Neural cell (in vitro differentiated cells): ENCODE measurements around the gene ZBTB40. TPM values are rescaled to one million over a fixed set of nuclear protein-coding genes. Genes with fewer than 3 reads are reported as not detected.

Experiments
- H2AFZ ChIP-seq: fragments of 200-600, 300-800 bp; sonication (generic), shearing (Covaris generic); 2 replicates; pipeline ENCODE4 v1.6.0; 2014; ENCODE audit warnings: low read depth, mild to moderate bottlenecking, antibody characterized with exemption, low read length, moderate library complexity
- H3F3A ChIP-seq: fragments of 200-600 bp; shearing (Covaris generic); 2 replicates; pipeline ENCODE4 v1.6.1; 2016; ENCODE audit warnings: mild to moderate bottlenecking, moderate library complexity, mixed read lengths, antibody characterized with exemption, low read length; ENCODE audit not compliant: insufficient read depth, poor library complexity, severe bottlenecking
- H3K27ac ChIP-seq: fragments of 200-600, 300-800 bp; sonication (generic), shearing (Covaris generic); 2 replicates; pipeline ENCODE4 v1.5.1; 2014; ENCODE audit warnings: mild to moderate bottlenecking, low read length, moderate library complexity
- H3K27me3 ChIP-seq: fragments of 300-800, 200-600 bp; sonication (generic), shearing (Covaris generic); 2 replicates; pipeline ENCODE4 v1.6.0; 2014; ENCODE audit warnings: mild to moderate bottlenecking, low read depth, low read length, moderate library complexity; ENCODE audit not compliant: insufficient read depth
- H3K36me3 ChIP-seq: fragments of 300-800, 200-600 bp; sonication (generic), shearing (Covaris generic); 2 replicates; pipeline ENCODE4 v1.5.1; 2014; ENCODE audit warnings: mild to moderate bottlenecking, antibody characterized with exemption, low read length, moderate library complexity; ENCODE audit not compliant: insufficient read depth
- H3K4me2 ChIP-seq: fragments of 300-800, 200-600 bp; sonication (generic), shearing (Covaris generic); 2 replicates; pipeline ENCODE4 v1.6.0; 2014; ENCODE audit warnings: mild to moderate bottlenecking, low read length
- H3K4me3 ChIP-seq: fragments of 300-800, 200-600 bp; sonication (generic), shearing (Covaris generic); 2 replicates; pipeline ENCODE4 v1.5.1; 2014; ENCODE audit warnings: mild to moderate bottlenecking, low read length, moderate library complexity
- H3K79me2 ChIP-seq: fragments of 200-600 bp; shearing (Covaris generic); replicated peaks from 2 replicates; pipeline ENCODE4 v1.6.0; 2014; ENCODE audit warnings: mild to moderate bottlenecking, low read length, moderate library complexity; ENCODE audit not compliant: insufficient read depth
- H3K9ac ChIP-seq: fragments of 300-800, 200-600 bp; sonication (generic), shearing (Covaris generic); 2 replicates; pipeline ENCODE4 v1.6.1; 2016; ENCODE audit warnings: mild to moderate bottlenecking, low read length, mixed read lengths
- H3K9me2 ChIP-seq: fragments of 200-600 bp; shearing (Covaris generic); 2 replicates; pipeline ENCODE4 v1.6.1; 2016; ENCODE audit warnings: mild to moderate bottlenecking, low read length, mixed read lengths; ENCODE audit not compliant: insufficient read depth
- H3K9me3 ChIP-seq: fragments of 200-600, 300-800 bp; sonication (generic), shearing (Covaris generic); 2 replicates; pipeline ENCODE4 v1.6.1; 2016; ENCODE audit warnings: mild to moderate bottlenecking, mixed run types, low read length, moderate library complexity, mixed read lengths
- H4K20me1 ChIP-seq: fragments of 200-600 bp; shearing (Covaris generic); 2 replicates; pipeline ENCODE4 v1.6.1; 2016; ENCODE audit warnings: mild to moderate bottlenecking, mixed run types; ENCODE audit not compliant: insufficient read depth
- EP300 ChIP-seq: fragments of 450-650 bp; conservative IDR thresholded peaks from 2 replicates; pipeline ENCODE4 v1.6.1; 2014; ENCODE audit warnings: antibody characterized with exemption, mild to moderate bottlenecking, moderate library complexity; ENCODE audit not compliant: poor library complexity, severe bottlenecking
- EZH2 ChIP-seq: fragments of 200-600, 300-800 bp; shearing (Covaris generic), sonication (generic); IDR thresholded peaks from 2 replicates; pipeline ENCODE4 v1.6.1; 2014; ENCODE audit warnings: antibody characterized with exemption, low read length, borderline replicate concordance, mild to moderate bottlenecking; ENCODE audit not compliant: insufficient read depth, poor library complexity, severe bottlenecking
- MXI1 ChIP-seq: fragments of 450-650 bp; conservative IDR thresholded peaks from 2 replicates; pipeline ENCODE4 v1.6.1; 2014; ENCODE audit warnings: antibody characterized with exemption, mild to moderate bottlenecking; ENCODE audit not compliant: poor library complexity, severe bottlenecking
- POLR2AphosphoS5 ChIP-seq: IDR thresholded peaks from 2 replicates; pipeline ENCODE4 v1.6.1; 2012
- RAD21 ChIP-seq: fragments of 450-650 bp; conservative IDR thresholded peaks from 2 replicates; pipeline ENCODE4 v1.6.1; 2014; ENCODE audit warnings: antibody characterized with exemption, mild to moderate bottlenecking, moderate library complexity
- REST ChIP-seq: IDR thresholded peaks from 2 replicates; pipeline ENCODE4 v1.6.1; 2012; ENCODE audit warnings: borderline replicate concordance
- SMC3 ChIP-seq: fragments of 450-650 bp; conservative IDR thresholded peaks from 2 replicates; pipeline ENCODE4 v1.6.1; 2014; ENCODE audit warnings: antibody characterized with exemption, mild to moderate bottlenecking, moderate library complexity; ENCODE audit not compliant: poor library complexity
- TAF1 ChIP-seq: IDR thresholded peaks from 2 replicates; pipeline ENCODE4 v1.6.1; 2012; ENCODE audit warnings: low read depth
- polyA plus RNA-seq: library from polyadenylated mRNA; depleted of rRNA; stranded (reverse); fragments of >200 nt; gene quantifications from 2 replicates; pipeline ENCODE4 v1.2.3, GENCODE V29; 2014
- TF ChIP-seq, protein P1 (sequence below): fragments of 450-650 bp; IDR thresholded peaks from 2 replicates; pipeline ENCODE4 v1.5.1; 2014; ENCODE audit warnings: antibody characterized with exemption, mild to moderate bottlenecking, moderate library complexity; ENCODE audit not compliant: poor library complexity, severe bottlenecking

Gene ZBTB40
- polyA plus RNA-seq, 1 donor from 2014 or later = 12.7 TPM

DNA sequence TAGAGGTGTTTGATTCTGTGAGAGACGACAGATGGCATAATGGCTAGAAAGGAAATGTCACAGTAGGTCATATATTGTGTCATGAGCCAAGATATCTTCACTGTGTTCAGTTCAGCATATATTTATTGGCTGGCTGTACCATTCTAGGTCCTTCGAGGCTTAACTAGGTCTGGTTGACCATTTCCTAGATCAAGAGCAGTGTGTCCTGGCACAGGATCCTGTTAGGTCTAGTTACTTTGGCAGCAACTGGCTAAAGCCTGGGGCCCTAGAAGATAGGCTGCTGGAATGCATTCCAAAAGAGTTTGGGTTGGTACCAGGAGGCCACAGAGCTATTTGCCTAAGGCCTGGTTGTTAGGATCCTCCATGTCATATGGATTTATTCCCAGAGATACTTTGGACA is 20.9 kb downstream of the ZBTB40 start:
- Histone ChIP-seq H3K4me3 (no peak overlapping the region), H3K79me2 (peaks cover 9% of the 10 kb centered on the region)

GRCh38 chr1:22473952-22474351 is 22.3 kb downstream of the ZBTB40 start:
- no peaks in the 10 kb centered on the region for H4K20me1 ChIP-seq
- no peaks in the 10 kb centered on the region for H3K27me3 ChIP-seq
- no peak overlapping the region for H3K4me3 ChIP-seq
- no peaks in the 10 kb centered on the region for H3K36me3 ChIP-seq
- no peak overlapping the region for H3K27ac ChIP-seq
- TF ChIP-seq, protein P1, sequence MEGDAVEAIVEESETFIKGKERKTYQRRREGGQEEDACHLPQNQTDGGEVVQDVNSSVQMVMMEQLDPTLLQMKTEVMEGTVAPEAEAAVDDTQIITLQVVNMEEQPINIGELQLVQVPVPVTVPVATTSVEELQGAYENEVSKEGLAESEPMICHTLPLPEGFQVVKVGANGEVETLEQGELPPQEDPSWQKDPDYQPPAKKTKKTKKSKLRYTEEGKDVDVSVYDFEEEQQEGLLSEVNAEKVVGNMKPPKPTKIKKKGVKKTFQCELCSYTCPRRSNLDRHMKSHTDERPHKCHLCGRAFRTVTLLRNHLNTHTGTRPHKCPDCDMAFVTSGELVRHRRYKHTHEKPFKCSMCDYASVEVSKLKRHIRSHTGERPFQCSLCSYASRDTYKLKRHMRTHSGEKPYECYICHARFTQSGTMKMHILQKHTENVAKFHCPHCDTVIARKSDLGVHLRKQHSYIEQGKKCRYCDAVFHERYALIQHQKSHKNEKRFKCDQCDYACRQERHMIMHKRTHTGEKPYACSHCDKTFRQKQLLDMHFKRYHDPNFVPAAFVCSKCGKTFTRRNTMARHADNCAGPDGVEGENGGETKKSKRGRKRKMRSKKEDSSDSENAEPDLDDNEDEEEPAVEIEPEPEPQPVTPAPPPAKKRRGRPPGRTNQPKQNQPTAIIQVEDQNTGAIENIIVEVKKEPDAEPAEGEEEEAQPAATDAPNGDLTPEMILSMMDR = no peak
- TF ChIP-seq REST (no peak), TAF1 (no peak)
- no peaks in the 10 kb centered on the region for H3F3A ChIP-seq
- H3K9me2 ChIP-seq = no peaks in the 10 kb centered on the region
- peaks cover 8% of the 10 kb centered on the region for H3K79me2 ChIP-seq
- no peaks in the 10 kb centered on the region for H3K9me3 ChIP-seq
- no peak overlapping the region for H2AFZ ChIP-seq
- H3K9ac ChIP-seq = no peak overlapping the region
- H3K4me2 ChIP-seq = no peak overlapping the region

More for the DNA sequence above, 20.9 kb downstream of the ZBTB40 start:
- Histone ChIP-seq H3K9ac (no peak overlapping the region), H3K27me3 (no peaks in the 10 kb centered on the region), H3K27ac (no peak overlapping the region), H3K9me2 (no peaks in the 10 kb centered on the region), H3K36me3 (no peaks in the 10 kb centered on the region), H3K9me3 (no peaks in the 10 kb centered on the region), H4K20me1 (no peaks in the 10 kb centered on the region), H3K4me2 (no peak overlapping the region), H2AFZ (no peak overlapping the region), H3F3A (no peaks in the 10 kb centered on the region)
- TF ChIP-seq EZH2 (no peak), REST (no peak), SMC3 (no peak), MXI1 (no peak), RAD21 (no peak), EP300 (no peak), TAF1 (no peak), POLR2AphosphoS5 (no peak)
- TF ChIP-seq, protein P1 = no peak
